H9 (cell line): ENCODE results near the gene MBP. TPM values are rescaled to one million over a fixed set of nuclear protein-coding genes. Genes with fewer than 3 reads are reported as not detected.

Source experiments
- DNase-seq: peaks from one replicate; pipeline ENCODE4 v3.0.0-alpha.2; 2017
- H2AFZ ChIP-seq: one replicate; pipeline ENCODE4 v1.6.1; 2013; ENCODE audit warnings: mild to moderate bottlenecking, low read length, control low read depth, moderate library complexity
- H2AK5ac ChIP-seq: 2 replicates; pipeline ENCODE4 v1.6.1; 2013; ENCODE audit warnings: low read length, control low read depth, mixed read lengths; ENCODE audit not compliant: insufficient read length
- H2BK120ac ChIP-seq: one replicate; pipeline ENCODE4 v1.6.1; 2013; ENCODE audit warnings: low read depth, mild to moderate bottlenecking, low read length, control low read depth, inconsistent platforms; ENCODE audit not compliant: poor library complexity, severe bottlenecking
- H2BK12ac ChIP-seq: 2 replicates; pipeline ENCODE4 v1.6.1; 2013; ENCODE audit warnings: low read length, control low read depth, mixed read lengths, low read depth; ENCODE audit not compliant: insufficient read length
- H2BK15ac ChIP-seq: 2 replicates; pipeline ENCODE4 v1.6.1; 2013; ENCODE audit warnings: low read depth, low read length, control low read depth
- H2BK20ac ChIP-seq: one replicate; pipeline ENCODE4 v1.6.1; 2013; ENCODE audit warnings: low read depth, mild to moderate bottlenecking, low read length, control low read depth, inconsistent platforms; ENCODE audit not compliant: poor library complexity, severe bottlenecking
- H2BK5ac ChIP-seq: 2 replicates; pipeline ENCODE4 v1.6.1; 2013; ENCODE audit warnings: low read length, control low read depth, mixed read lengths; ENCODE audit not compliant: insufficient read length
- H3K14ac ChIP-seq: 2 replicates; pipeline ENCODE4 v1.6.1; 2013; ENCODE audit warnings: low read length, control low read depth; ENCODE audit not compliant: insufficient read depth
- H3K18ac ChIP-seq: 2 replicates; pipeline ENCODE4 v1.6.1; 2013; ENCODE audit warnings: low read depth, mild to moderate bottlenecking, mixed read lengths, low read length, control low read depth; ENCODE audit not compliant: insufficient read length
- H3K23ac ChIP-seq: 2 replicates; pipeline ENCODE4 v1.6.1; 2013; ENCODE audit warnings: low read length, control low read depth, mixed read lengths, low read depth; ENCODE audit not compliant: insufficient read length
- H3K23me2 ChIP-seq: 2 replicates; pipeline ENCODE4 v1.6.1; 2013; ENCODE audit warnings: low read depth, mild to moderate bottlenecking, mixed read lengths, low read length, control low read depth; ENCODE audit not compliant: insufficient read length, poor library complexity, severe bottlenecking
- H3K27ac ChIP-seq: 2 replicates; pipeline ENCODE4 v1.5.1; 2013; ENCODE audit warnings: low read length, control low read depth, mixed read lengths, low read depth; ENCODE audit not compliant: insufficient read length
- H3K27me3 ChIP-seq: 2 replicates; pipeline ENCODE4 v1.6.1; 2013; ENCODE audit warnings: low read length, control low read depth, inconsistent platforms; ENCODE audit not compliant: insufficient read depth
- H3K4ac ChIP-seq: 2 replicates; pipeline ENCODE4 v1.6.1; 2013; ENCODE audit warnings: low read depth, mild to moderate bottlenecking, control low read depth, inconsistent platforms, low read length, moderate library complexity
- H3K4me1 ChIP-seq: 2 replicates; pipeline ENCODE4 v1.6.1; 2013; ENCODE audit warnings: low read length, control low read depth, inconsistent platforms; ENCODE audit not compliant: insufficient read depth
- H3K4me2 ChIP-seq: 2 replicates; pipeline ENCODE4 v1.6.1; 2013; ENCODE audit warnings: low read length, control low read depth, mixed read lengths; ENCODE audit not compliant: insufficient read length, insufficient read depth
- H3K56ac ChIP-seq: 2 replicates; pipeline ENCODE4 v1.6.1; 2013; ENCODE audit warnings: low read depth, mild to moderate bottlenecking, mixed read lengths, low read length, control low read depth; ENCODE audit not compliant: insufficient read length
- H3K79me1 ChIP-seq: 2 replicates; pipeline ENCODE4 v1.6.1; 2013; ENCODE audit warnings: low read depth, mild to moderate bottlenecking, moderate library complexity, low read length, control low read depth, inconsistent platforms; ENCODE audit not compliant: insufficient read depth, poor library complexity, severe bottlenecking
- H3K79me2 ChIP-seq: 2 replicates; pipeline ENCODE4 v1.6.1; 2013; ENCODE audit warnings: low read length, control low read depth, inconsistent platforms; ENCODE audit not compliant: insufficient read depth
- H3K9ac ChIP-seq: 2 replicates; pipeline ENCODE4 v1.6.1; 2013; ENCODE audit warnings: low read length, control low read depth, mixed read lengths; ENCODE audit not compliant: insufficient read length; ENCODE audit errors: extremely low read depth
- H3K9me3 ChIP-seq: one replicate; pipeline ENCODE4 v1.6.1; 2013; ENCODE audit warnings: low read depth, low read length, inconsistent platforms; ENCODE audit not compliant: control insufficient read depth
- H3T11ph ChIP-seq: one replicate; pipeline ENCODE4 v1.6.1; 2013; ENCODE audit warnings: mild to moderate bottlenecking, low read length, control low read depth, inconsistent platforms
- H4K20me1 ChIP-seq: one replicate; pipeline ENCODE4 v1.6.1; 2013; ENCODE audit not compliant: control insufficient read depth, insufficient read length, insufficient read depth
- H4K5ac ChIP-seq: 2 replicates; pipeline ENCODE4 v1.6.1; 2013; ENCODE audit warnings: low read depth, mild to moderate bottlenecking, mixed read lengths, low read length, control low read depth; ENCODE audit not compliant: insufficient read length
- H4K8ac ChIP-seq: replicated peaks from 2 replicates; pipeline ENCODE4 v1.6.1; 2013; ENCODE audit warnings: low read length, control low read depth, mixed read lengths, low read depth; ENCODE audit not compliant: insufficient read length
- H4K91ac ChIP-seq: 2 replicates; pipeline ENCODE4 v1.6.1; 2013; ENCODE audit warnings: low read depth, mild to moderate bottlenecking, moderate library complexity, mixed read lengths, low read length, control low read depth; ENCODE audit not compliant: insufficient read length
- H3K27ac Mint-ChIP-seq, 3 experiments: 2 replicates in 2 of 3; 3 replicates in 1 of 3; pipeline ENCODE4 v1.8.0; 2020 to 2021; ENCODE audit warnings: mixed read lengths in 3 of 3, mild to moderate bottlenecking in 1 of 3, moderate library complexity in 1 of 3
- H3K27me3 Mint-ChIP-seq: 2 replicates; pipeline ENCODE4 v1.8.0; 2021; ENCODE audit warnings: low read depth, mild to moderate bottlenecking, moderate library complexity, mixed read lengths
- H3K36me3 Mint-ChIP-seq, 3 experiments: 2 replicates in 2 of 3; 3 replicates in 1 of 3; pipeline ENCODE4 v1.8.0; 2020 to 2021; ENCODE audit warnings: low read depth in 3 of 3, mixed read lengths in 3 of 3; ENCODE audit not compliant: insufficient read depth in 1 of 3
- H3K4me1 Mint-ChIP-seq, 2 experiments: 2 replicates each; pipeline ENCODE4 v1.8.0; 2020; ENCODE audit warnings: mixed read lengths in 2 of 2
- H3K4me3 Mint-ChIP-seq, 2 experiments: 2 replicates in 1 of 2; 3 replicates in 1 of 2; pipeline ENCODE4 v1.8.0; 2020 to 2021; ENCODE audit warnings: mild to moderate bottlenecking in 2 of 2, mixed read lengths in 2 of 2, moderate library complexity in 1 of 2
- H3K9me3 Mint-ChIP-seq, 2 experiments: 2 replicates in 1 of 2; 3 replicates in 1 of 2; pipeline ENCODE4 v1.8.0; 2020; ENCODE audit warnings: mild to moderate bottlenecking in 2 of 2, mixed read lengths in 2 of 2, moderate library complexity in 1 of 2
- WGBS: extraction: QIAGEN DNeasy Blood & Tissue Kit; methylation state at CpG from one replicate; pipeline ENCODE4 v1.1.7; 2013; ENCODE audit warnings: missing lambda C conversion rate, low lambda C conversion rate, mixed read lengths; ENCODE audit not compliant: insufficient read length; ENCODE audit errors: extremely low coverage; 5-methylcytosine and 5-hydroxymethylcytosine counted together
- total RNA-seq: library from RNA; stranded (reverse); gene quantifications from 2 replicates; pipeline ENCODE4 v1.2.1, GENCODE V29; 2021
- TF ChIP-seq, protein P1 (sequence below): fragments of 200-600 bp; sonication (generic); conservative IDR thresholded peaks from 3 replicates; pipeline ENCODE4 v1.8.0; 2021; ENCODE audit warnings: antibody characterized with exemption, mild to moderate bottlenecking

MBP gene
- total RNA-seq, 1 experiment from 2014 or later = 8.6 TPM

DNA sequence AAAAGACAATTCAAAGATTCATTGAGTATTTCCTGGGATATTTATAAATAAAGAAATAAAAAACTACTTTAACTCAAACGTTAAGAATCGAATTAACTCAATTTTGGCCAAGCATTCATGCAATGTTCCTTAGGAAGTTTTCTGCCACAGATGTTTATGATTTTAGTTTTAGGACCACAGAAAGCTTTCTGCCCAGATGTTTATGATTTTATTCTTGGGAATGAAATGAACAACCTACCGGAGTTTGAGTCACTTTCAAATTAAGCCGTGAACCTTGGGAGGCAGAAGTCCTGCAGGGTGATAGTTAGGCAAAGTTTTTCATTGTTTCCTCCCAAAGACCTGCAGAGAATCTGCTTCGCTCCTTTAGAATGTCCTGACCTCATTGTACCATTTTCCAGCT is 34.7 kb upstream of the MBP start:
- Mint-ChIP-seq H3K27ac (peak overlapping the region; percentile 34 to 84 (median 36); a peak in 3 of 7 replicates), H3K36me3 (no peaks in the 10 kb centered on the region), H3K4me1 (peaks cover 58 to 61% of the 10 kb centered on the region in 2 experiments), H3K9me3 (no peaks in the 10 kb centered on the region), H3K4me3 (peak overlapping the region in 1 of 2 experiments; percentile 8; a peak in 2 of 5 replicates), H3K27me3 (peaks cover 19% of the 10 kb centered on the region)
- no peaks in the 10 kb centered on the region for H3K23me2 ChIP-seq
- no peak overlapping the region for H2BK20ac ChIP-seq
- H2BK15ac ChIP-seq = no peak overlapping the region
- no peak overlapping the region for H3K14ac ChIP-seq
- H3K27ac ChIP-seq = no peak overlapping the region
- H3K4me2 ChIP-seq = no peak overlapping the region
- H2AFZ ChIP-seq = no peak overlapping the region
- no peak overlapping the region for H4K8ac ChIP-seq
- H4K20me1 ChIP-seq = no peaks in the 10 kb centered on the region
- H3K79me2 ChIP-seq = no peaks in the 10 kb centered on the region
- no peak overlapping the region for H3K56ac ChIP-seq
- no peak overlapping the region for H2BK12ac ChIP-seq
- no peak overlapping the region for H3K4ac ChIP-seq
- H3K9me3 ChIP-seq = no peaks in the 10 kb centered on the region
- H3T11ph ChIP-seq = no peak overlapping the region
- no peaks in the 10 kb centered on the region for H3K79me1 ChIP-seq
- no peak overlapping the region for H3K18ac ChIP-seq
- no peak overlapping the region for H2AK5ac ChIP-seq
- WGBS = no CpG with 5 or more reads among the region's 5 CpGs
- H2BK120ac ChIP-seq = no peak overlapping the region
- no peak for DNase-seq
- no peak overlapping the region for H3K9ac ChIP-seq
- TF ChIP-seq, protein P1, sequence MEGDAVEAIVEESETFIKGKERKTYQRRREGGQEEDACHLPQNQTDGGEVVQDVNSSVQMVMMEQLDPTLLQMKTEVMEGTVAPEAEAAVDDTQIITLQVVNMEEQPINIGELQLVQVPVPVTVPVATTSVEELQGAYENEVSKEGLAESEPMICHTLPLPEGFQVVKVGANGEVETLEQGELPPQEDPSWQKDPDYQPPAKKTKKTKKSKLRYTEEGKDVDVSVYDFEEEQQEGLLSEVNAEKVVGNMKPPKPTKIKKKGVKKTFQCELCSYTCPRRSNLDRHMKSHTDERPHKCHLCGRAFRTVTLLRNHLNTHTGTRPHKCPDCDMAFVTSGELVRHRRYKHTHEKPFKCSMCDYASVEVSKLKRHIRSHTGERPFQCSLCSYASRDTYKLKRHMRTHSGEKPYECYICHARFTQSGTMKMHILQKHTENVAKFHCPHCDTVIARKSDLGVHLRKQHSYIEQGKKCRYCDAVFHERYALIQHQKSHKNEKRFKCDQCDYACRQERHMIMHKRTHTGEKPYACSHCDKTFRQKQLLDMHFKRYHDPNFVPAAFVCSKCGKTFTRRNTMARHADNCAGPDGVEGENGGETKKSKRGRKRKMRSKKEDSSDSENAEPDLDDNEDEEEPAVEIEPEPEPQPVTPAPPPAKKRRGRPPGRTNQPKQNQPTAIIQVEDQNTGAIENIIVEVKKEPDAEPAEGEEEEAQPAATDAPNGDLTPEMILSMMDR = no peak
- no peaks in the 10 kb centered on the region for H3K27me3 ChIP-seq
- H3K23ac ChIP-seq = no peak overlapping the region
- no peak overlapping the region for H4K5ac ChIP-seq
- peaks cover 2% of the 10 kb centered on the region; the same call in 1 of the 2 replicates for H3K4me1 ChIP-seq
- no peak overlapping the region for H2BK5ac ChIP-seq
- H4K91ac ChIP-seq = no peak overlapping the region
